Upper lobe of right lung (tissue), 1 donor: ENCODE data around the gene TRDN. TPM values are rescaled to one million over a fixed set of nuclear protein-coding genes. Genes with fewer than 3 reads are reported as not detected.

ENCODE experiments used
- ATAC-seq: fragments of 200-7000 bp; cut with Tn5 transposase; one replicate; pipeline ENCODE4 v1.9.1; 2020; ENCODE audit warnings: mild to moderate bottlenecking, moderate library complexity
- DNase-seq: peaks from one replicate; pipeline ENCODE4 v3.0.0-alpha.2; 2020
- H3K27ac ChIP-seq: fragments of 200-600 bp; one replicate; pipeline ENCODE4 v1.8.0; 2022
- H3K27me3 ChIP-seq: fragments of 200-600 bp; one replicate; pipeline ENCODE4 v1.8.0; 2022; ENCODE audit warnings: mild to moderate bottlenecking
- H3K36me3 ChIP-seq: fragments of 200-600 bp; one replicate; pipeline ENCODE4 v1.8.0; 2022
- H3K4me1 ChIP-seq: fragments of 200-600 bp; one replicate; pipeline ENCODE4 v1.8.0; 2022
- H3K4me3 ChIP-seq: fragments of 200-600 bp; one replicate; pipeline ENCODE4 v1.8.0; 2022; ENCODE audit warnings: mild to moderate bottlenecking
- H3K9me3 ChIP-seq: fragments of 200-600 bp; one replicate; pipeline ENCODE4 v1.8.0; 2022
- intact Hi-C: fragments of 100-400 bp; cut with DNase I; formaldehyde crosslinking; loops from one replicate; pipeline ENCODE4 v1.11.0; 2022
- total RNA-seq: library from RNA; stranded (reverse); fragmentation: NEBNext Ultra II Directional; extraction: Animal tissue kit (Norgen Biotek cat#: 25700); gene quantifications from one replicate; pipeline ENCODE4 v1.2.1, GENCODE V29; 2021
- TF ChIP-seq, protein P1 (sequence below): fragments of 200-600 bp; IDR thresholded peaks from one replicate; pipeline ENCODE4 v1.8.0; 2022; ENCODE audit warnings: antibody characterized with exemption
- donor health status: DM: no; HTN: yes; CAD: no; lungs with severe emphysema.

Gene TRDN
- total RNA-seq, 1 donor from 2014 or later: not detected

DNA sequence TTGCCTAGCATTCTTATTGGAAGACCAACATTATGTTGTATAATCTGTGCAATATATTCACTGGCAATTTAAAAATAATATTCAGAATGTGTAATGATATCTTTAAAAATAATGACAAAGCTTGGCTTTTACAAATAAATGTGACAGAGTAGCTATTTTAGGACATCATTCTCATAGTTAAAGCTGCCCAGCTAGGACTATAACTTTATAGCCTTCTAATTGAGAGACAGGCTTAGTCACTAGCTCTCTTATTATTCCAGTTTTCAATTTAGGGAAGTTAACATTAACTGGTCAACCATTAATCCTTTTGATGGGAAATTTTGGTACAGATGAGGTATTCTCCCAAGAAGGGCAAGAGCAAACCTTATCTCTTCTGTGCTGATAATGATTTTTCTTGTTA lies 443.5 kb downstream of the TRDN start:
- Histone ChIP-seq H3K4me1 (no peaks in the 10 kb centered on the region), H3K9me3 (no peaks in the 10 kb centered on the region), H3K27ac (no peak overlapping the region), H3K27me3 (no peaks in the 10 kb centered on the region), H3K36me3 (no peaks in the 10 kb centered on the region), H3K4me3 (no peak overlapping the region)
- no peak for DNase-seq
- intact Hi-C loops: no loop called here
- TF ChIP-seq, protein P1, sequence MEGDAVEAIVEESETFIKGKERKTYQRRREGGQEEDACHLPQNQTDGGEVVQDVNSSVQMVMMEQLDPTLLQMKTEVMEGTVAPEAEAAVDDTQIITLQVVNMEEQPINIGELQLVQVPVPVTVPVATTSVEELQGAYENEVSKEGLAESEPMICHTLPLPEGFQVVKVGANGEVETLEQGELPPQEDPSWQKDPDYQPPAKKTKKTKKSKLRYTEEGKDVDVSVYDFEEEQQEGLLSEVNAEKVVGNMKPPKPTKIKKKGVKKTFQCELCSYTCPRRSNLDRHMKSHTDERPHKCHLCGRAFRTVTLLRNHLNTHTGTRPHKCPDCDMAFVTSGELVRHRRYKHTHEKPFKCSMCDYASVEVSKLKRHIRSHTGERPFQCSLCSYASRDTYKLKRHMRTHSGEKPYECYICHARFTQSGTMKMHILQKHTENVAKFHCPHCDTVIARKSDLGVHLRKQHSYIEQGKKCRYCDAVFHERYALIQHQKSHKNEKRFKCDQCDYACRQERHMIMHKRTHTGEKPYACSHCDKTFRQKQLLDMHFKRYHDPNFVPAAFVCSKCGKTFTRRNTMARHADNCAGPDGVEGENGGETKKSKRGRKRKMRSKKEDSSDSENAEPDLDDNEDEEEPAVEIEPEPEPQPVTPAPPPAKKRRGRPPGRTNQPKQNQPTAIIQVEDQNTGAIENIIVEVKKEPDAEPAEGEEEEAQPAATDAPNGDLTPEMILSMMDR: no peak
- ATAC-seq: no peak

DNA sequence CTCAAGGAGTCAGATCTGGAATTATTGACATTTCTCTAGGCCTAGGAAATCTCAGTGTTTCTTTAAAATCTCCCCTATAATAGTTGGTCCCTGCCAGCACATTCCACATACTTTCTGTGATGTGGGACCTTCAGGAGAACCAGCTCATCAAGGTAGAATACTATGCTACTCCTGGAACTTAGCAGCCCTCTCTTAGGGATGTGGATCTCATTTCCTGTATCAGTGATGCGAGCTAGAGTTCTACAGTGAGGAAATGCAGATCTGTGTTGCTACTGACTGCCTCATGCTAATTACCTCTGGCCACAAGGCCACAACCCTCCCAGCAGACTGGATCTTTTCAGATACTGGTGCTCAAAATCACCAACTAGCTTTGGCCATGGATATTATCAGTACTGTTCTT lies 446.9 kb downstream of the TRDN start:
- no peaks in the 10 kb centered on the region for H3K36me3 ChIP-seq
- TF ChIP-seq, protein P1: no peak
- DNase-seq (no peak), ATAC-seq (no peak)
- H3K4me3 ChIP-seq: no peak overlapping the region
- H3K9me3 ChIP-seq: no peaks in the 10 kb centered on the region
- intact Hi-C loops: no loop called here
- H3K27ac ChIP-seq: no peak overlapping the region
- H3K4me1 ChIP-seq: no peaks in the 10 kb centered on the region
- no peaks in the 10 kb centered on the region for H3K27me3 ChIP-seq

DNA sequence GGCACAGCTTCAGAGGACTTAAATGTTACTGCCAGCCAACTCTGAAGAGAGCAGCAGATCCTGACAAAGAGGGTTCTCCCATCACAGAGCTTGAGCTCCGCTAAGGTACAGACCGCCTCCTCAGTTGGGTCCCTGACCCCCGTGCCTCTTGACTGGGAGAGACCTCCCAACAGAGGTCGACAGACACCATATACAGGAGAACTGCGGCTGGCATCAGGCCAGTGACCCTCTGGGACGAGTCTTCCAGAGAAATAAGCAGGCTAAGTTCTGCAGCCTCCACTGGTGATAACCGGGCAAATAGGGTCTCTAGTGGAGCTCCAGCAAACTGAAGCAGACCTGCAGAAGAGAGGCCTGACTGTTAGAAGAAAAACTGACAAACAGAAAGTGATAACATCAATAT lies 453.8 kb downstream of the TRDN start:
- Histone ChIP-seq H3K4me1 (no peaks in the 10 kb centered on the region), H3K27ac (no peak overlapping the region), H3K27me3 (no peaks in the 10 kb centered on the region), H3K9me3 (no peaks in the 10 kb centered on the region), H3K36me3 (no peaks in the 10 kb centered on the region), H3K4me3 (no peak overlapping the region)
- intact Hi-C loops: no loop called here
- TF ChIP-seq, protein P1: no peak
- ATAC-seq: no peak
- peak; percentile 38 for DNase-seq

DNA sequence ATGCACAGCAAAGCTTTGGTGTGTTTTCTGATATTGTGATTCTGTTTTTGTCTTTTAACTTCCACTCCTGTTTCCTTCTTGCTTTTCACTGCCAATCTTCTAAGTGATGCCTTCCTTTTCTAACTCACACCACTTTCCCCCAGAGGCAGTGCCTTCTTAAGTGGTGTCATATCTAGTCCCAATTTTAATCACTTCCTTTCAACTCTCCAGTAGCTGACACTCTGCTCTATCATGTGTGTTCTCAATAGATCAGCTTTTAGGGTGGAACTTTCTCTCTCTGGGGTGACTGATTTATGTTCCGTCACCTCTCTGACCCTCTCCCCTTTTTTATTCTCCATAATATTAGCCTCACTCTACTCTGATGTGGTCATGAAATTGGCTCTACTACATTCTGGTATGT lies 460.0 kb downstream of the TRDN start:
- TF ChIP-seq, protein P1: no peak
- ATAC-seq: no peak
- Histone ChIP-seq H3K4me1 (no peaks in the 10 kb centered on the region), H3K4me3 (no peak overlapping the region), H3K9me3 (no peaks in the 10 kb centered on the region), H3K27ac (no peak overlapping the region), H3K27me3 (no peaks in the 10 kb centered on the region), H3K36me3 (no peaks in the 10 kb centered on the region)
- no peak for DNase-seq
- intact Hi-C loops: no loop called here

DNA sequence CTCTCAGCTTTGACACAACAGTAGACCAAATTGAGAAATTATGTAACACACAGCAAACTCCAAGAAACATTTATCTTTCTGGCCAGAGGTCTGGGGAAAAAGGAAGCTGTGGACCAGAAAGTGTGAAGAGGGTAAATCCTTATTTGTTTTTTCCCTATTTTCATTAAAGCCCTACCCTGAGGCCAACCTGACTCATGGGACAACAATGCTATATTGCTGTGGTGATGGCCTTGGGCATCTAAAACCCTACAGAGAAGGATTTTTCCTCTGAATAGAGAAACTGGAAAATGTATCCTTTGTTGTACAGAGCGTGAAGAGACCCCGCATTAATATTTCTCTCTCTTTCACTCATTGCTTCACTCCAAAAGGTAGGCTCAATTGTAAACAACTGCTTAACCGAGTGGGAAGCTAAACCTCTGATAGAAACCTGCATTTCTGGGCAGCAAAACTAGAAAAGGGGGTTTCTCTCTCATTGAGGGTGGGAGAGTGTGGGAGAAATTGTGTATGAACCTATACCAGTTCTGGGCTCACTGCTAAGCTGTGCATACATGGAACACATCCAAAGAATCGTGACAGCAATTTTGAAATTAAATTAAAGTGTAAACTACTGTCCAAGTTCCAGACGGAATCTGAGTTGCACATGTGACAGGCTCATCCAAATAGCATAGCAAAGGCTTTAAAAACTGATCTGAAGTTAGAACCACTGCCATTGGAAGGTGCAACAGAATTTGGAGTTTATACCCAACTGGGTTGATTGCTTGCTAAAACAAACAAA lies 465.2 kb downstream of the TRDN start:
- intact Hi-C loops: no loop called here
- Histone ChIP-seq H3K4me1 (no peaks in the 10 kb centered on the region), H3K36me3 (no peaks in the 10 kb centered on the region), H3K4me3 (no peak overlapping the region), H3K27me3 (no peaks in the 10 kb centered on the region), H3K9me3 (no peaks in the 10 kb centered on the region), H3K27ac (no peak overlapping the region)
- DNase-seq (no peak), ATAC-seq (no peak)
- TF ChIP-seq, protein P1: no peak

DNA sequence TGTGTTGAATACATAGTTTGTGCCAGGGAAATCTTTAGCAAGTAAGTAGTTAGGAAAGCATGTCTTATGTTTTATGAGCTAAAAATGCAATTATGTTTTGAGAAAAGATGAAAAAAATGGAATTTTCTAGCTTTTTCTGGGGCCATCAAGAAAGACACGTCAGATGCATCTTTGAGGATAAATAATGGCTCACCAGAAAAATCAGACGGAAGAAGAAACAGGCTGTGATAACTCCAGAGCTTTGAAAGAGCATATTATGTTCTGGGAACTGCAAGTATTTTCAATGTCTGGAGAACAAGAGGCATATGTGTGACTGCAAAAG lies 467.0 kb downstream of the TRDN start:
- H3K4me3 ChIP-seq: no peak overlapping the region
- no peak overlapping the region for H3K27ac ChIP-seq
- intact Hi-C loops: no loop called here
- no peaks in the 10 kb centered on the region for H3K4me1 ChIP-seq
- ATAC-seq (no peak), DNase-seq (no peak)
- TF ChIP-seq, protein P1: no peak
- no peaks in the 10 kb centered on the region for H3K27me3 ChIP-seq
- H3K36me3 ChIP-seq: no peaks in the 10 kb centered on the region
- H3K9me3 ChIP-seq: no peaks in the 10 kb centered on the region
